Activated naive CD4-positive, alpha-beta T cell treated with anti-CD3 and anti-CD28 coated beads, Interleukin-2, amount 50 U/mL, for 16 hours (primary cell): ENCODE results near the gene FEM1B.

Source experiments
- DNase-seq: peaks from one replicate; pipeline ENCODE4 v3.0.0-alpha.2; 2020

Gene FEM1B

DNA sequence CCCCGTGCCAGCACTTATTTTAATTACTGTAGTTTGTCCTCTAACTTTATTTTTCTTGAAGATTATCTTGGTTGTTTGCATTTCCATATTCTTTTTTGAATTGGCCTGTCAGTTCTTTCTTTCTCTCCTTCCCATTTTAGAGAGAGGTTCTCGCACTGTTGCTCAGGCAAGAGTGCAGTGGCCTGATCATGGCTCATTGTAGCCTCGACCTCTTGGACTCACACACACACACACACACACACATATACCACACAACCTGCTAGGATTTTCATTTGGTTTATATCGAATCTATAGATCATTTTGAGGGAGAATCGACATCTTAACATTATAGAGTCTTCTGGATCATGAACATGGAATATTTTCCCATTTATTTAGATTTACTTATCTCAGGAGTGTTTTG is 8.7 kb downstream of the FEM1B start:
- no peak for DNase-seq

DNA sequence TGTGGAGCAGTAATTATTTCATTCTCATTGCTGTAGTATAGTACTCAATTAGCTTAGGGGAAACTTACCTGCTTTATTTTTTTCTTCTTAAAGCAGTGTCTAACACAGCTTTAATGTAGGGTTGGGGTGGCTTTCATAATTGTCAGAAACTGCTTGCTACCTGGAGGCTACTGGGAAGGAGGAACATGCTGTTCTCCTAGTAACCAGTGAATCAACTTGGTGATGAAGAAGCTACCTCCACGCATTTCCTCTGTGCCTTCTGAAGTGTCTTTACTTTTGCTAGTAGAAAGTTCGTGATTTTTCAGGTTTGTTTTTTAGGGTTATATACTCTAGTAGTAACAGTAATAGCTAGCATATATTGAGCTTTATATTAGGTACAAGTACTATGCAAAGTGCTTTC is 11.5 kb downstream of the FEM1B start:
- DNase-seq = no peak

DNA sequence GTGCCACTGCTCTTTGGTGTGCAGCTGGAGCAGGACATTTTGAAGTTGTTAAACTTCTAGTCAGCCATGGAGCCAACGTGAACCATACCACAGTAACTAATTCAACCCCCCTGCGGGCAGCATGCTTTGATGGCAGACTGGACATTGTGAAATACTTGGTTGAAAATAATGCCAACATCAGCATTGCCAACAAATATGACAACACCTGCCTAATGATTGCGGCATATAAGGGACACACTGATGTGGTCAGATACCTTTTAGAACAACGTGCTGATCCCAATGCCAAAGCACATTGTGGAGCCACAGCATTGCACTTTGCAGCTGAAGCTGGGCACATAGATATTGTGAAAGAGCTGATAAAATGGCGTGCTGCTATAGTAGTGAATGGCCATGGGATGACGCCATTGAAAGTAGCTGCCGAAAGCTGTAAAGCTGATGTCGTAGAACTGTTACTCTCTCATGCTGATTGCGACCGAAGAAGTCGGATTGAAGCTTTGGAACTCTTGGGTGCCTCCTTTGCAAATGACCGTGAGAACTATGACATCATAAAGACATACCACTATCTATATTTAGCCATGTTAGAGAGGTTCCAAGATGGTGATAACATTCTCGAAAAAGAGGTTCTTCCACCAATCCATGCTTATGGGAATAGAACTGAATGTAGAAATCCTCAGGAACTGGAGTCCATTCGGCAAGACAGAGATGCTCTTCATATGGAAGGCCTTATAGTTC is 12.2 kb downstream of the FEM1B start:
- no peak for DNase-seq

DNA sequence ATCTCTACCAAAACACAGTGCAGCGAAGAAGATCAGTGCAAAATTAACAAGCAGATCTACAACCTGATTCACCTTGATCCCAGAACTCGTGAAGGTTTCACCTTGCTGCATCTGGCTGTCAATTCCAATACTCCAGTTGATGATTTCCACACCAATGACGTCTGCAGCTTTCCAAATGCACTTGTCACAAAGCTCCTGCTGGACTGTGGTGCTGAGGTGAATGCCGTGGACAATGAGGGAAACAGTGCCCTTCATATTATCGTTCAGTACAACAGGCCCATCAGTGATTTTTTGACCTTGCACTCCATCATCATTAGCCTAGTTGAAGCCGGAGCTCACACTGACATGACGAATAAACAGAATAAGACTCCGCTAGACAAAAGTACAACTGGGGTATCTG is 13.2 kb downstream of the FEM1B start:
- DNase-seq = no peak

DNA sequence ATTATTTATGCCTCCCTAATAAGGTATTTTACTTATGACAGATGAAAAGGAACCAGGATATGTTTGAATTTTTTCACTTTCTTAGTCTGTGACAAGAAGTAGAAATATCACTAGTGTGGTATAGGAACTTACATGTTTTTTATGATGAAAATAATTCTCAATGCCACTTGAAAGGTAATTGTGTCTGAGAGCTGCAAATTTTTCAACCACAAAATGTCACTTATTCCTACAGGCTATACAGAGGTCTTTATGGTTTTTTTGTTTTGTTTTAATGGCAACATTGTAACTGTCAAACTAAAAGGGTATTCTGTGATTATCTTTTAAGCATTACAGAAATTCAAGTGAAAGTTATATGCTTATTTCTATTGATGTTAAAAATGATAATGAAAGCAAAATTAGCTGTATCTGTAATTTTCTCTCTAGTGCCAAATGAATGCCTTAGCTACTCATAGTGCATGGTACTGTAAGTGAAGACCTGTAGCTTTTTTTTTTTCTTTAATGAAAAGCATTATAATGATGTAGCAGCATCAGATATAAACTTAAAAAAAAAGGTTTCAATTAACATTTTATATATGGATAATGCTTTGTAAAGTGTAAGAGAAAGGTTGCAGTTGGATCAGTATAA is 14.7 kb downstream of the FEM1B start:
- DNase-seq = no peak

DNA sequence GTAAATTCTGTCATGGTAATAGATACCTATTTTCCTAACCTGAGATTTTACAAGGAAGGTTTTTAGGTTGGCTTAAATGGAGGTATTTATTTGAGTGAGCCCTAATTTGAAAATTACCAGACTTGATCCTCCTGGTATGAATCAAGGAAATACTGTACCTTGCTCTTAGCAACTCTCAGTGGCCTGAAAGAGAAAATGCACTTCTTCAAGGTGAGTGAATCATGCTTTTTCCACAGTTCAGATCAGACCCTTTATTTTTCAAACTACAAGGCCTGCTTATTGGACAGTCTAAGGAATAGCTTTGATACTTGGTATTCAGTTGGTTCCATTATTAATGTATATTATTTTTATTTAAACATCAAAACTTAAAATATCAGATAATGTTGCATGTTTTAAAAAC is 15.4 kb downstream of the FEM1B start:
- DNase-seq = no peak

DNA sequence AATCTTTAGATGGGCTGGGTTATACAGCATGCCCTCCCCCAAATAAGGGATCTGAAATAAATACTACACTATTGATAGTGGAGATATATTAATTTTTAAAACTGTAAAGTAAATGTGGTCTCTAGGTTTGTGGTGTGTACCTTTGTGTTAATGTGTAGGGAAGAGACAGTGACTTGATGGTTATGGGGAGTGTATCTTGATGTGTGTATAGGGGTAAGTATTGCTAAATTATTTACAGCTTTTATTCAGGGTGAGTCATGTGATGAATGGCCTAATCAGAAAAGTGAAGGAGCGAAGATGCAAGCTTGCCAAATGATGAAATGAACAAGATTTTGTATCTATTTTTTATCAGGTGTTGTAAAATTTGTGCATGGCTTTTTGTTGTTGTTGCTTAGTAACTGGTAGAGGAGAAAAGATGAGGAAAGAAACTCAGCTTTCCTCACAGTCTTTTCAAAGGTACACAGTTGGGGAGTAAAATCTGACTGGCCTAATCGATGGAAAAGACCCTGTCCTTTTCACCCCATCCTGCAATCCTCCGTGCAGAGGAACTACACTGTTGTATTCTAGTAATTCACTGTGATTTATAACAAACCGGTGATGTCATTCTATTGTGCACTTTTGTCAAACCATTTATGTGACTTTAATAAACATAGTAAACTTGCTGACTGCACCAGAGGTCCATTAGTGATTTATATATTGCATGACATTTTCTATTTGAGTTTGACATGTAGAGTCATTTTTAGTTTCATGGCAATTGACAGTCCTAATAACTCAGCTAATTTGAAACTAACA is 17.7 kb downstream of the FEM1B start:
- no peak for DNase-seq

DNA sequence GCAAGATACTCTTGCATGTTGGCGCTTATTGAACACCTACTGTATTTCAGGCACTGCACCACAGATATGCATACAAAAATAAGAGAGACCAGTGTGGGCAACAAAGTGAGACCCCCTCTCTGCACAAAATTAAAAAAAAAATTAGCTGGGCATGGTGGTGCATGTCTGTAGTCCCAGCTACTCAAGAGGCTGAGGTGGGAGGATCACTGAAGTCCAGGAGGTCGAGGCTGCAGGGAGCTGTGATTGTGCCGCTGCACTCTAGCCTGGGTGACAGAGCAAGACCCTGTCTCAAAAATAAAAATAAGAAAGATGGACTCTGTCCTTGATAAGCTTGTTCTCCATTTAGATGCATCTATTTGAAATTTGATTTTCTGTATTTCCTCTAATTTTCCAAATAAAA is 20.8 kb downstream of the FEM1B start:
- no peak for DNase-seq

DNA sequence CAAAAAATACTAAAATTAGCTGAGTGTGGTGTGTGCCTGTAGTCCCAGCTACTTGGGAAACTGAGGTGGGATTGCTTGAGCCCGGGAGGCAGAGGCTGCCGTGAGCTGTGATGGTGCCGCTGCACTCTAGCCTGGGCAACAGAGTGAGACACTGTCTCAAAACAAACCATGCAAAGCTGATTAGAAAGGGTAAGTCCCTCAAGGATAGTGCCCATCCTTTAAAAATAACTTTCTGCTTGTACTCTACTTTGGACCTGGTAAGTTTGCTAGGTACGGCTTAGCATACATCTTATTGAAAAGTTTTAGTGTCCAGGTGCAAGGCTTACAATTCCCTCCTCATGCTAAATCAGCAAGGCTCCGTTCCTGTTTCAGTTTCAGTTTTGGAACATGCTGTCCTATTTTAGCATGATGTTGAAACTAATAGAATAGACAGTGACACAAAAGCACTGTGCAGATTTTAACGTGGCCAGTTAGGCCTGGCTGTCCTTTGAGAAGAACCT is 21.4 kb downstream of the FEM1B start:
- DNase-seq = no peak

DNA sequence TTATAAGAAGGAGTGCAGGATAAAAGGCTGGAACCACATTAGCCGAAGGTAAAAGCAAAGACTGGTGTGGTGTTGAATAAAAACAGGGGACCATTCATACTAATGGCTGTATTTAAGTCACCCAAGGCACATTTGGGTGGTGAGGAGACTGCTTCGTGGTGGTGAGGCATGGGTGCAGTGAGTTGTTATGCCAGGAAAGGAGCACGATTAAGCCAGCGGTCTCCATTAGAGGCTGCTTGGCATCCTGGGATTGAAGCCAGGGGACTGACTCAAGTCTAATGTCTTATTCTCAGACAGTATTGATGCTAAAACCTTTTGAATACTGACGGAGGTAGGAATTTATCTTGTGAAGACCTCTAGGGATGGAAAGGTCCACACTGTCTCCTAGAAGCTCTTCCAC is 21.9 kb downstream of the FEM1B start:
- DNase-seq = no peak

DNA sequence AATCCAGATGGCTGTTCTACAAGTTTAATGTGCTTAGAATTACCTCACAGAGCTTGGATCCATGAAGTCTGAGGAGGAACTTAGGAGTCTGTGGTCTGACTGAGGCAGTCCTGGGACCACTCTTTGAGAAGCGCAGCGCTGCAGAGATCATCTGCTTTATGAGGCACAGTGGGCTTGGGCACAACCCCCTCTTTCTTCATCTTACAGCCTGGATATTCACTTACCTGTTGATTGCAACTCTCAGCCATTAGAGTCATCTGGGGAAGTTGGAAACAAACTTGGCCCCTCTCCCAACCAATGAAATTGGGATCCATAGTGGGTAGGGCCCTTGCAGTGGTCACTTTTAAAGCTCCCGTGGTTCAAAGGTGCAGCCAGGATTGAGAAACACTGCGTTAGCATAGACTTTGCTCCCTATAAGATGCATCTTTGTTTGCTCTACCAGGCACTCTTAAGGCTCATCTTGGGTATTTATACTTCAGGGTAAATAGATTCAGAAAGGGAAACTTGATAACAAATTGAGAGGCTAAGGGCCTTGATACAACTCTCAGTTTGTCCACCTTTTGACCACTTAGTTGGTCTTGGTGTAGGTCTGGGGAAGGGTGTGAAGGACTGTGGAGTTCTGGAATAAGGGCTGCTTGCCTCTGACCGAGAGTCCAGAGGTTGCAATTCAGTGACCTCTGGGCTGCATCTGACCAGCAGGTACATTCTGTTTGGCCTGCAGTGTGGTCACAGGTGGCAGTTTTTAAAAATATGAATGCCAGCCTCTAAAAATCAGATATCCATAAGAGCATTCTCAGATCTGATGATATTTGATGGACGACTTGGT is 22.8 kb downstream of the FEM1B start:
- no peak for DNase-seq

DNA sequence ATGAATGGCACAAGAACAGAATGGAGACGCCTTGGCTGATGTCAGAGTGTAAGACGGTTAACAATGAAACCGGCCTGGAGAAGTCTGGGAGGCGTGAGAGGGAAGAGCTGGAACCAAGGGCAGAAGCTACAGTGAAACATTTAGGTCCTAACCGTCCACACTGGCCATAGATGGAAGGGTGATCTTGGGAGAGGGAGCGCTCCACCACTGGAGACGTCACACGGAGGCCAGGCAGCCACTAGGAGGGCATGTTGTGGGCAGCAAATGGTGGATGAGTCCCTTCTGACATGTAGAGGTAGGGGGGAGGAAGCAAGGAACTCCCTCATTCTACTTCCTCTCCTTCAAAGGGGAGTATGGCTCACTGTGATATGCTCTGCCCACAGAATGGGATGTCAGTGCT is 23.8 kb downstream of the FEM1B start:
- DNase-seq = no peak

DNA sequence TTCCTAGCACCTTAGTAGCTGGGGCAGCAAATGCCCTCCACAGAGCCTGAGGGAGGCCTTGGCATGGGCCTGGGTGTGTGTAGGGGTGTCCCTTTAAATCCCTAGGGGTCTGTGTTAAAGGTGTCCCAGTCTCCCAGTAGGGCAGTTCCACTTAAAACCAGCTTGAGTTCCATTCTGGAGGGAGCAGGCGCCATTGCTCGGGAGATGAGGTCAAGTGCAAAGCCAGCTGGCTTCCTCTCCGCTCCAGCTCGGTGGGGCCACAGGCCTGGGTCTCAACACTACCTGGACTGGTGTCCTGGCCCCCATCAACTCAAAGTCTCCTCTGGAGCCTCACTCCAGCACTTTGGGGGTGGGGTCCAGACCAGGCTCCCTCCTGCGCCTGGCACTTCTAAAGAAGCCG is 25.2 kb downstream of the FEM1B start:
- DNase-seq = no peak

DNA sequence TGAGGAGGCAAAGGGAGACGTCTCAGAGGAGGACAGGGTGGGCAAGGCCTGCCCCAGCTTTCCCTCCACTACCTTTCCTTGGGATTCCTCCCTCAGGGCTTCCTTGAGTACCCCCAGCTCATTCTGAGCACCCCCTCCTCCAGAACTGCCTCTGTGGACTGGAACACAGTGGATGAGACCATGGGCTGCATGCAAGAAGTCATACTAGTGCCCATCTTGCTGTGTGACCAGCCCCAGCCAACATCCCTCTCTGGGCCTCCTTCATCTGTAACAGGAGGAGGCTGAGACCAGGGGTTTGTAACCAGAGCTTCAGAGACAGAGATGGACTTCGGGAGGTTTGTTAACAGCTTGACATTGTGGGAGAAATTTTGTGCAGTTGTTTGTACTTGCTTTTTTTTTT is 25.6 kb downstream of the FEM1B start:
- no peak for DNase-seq

DNA sequence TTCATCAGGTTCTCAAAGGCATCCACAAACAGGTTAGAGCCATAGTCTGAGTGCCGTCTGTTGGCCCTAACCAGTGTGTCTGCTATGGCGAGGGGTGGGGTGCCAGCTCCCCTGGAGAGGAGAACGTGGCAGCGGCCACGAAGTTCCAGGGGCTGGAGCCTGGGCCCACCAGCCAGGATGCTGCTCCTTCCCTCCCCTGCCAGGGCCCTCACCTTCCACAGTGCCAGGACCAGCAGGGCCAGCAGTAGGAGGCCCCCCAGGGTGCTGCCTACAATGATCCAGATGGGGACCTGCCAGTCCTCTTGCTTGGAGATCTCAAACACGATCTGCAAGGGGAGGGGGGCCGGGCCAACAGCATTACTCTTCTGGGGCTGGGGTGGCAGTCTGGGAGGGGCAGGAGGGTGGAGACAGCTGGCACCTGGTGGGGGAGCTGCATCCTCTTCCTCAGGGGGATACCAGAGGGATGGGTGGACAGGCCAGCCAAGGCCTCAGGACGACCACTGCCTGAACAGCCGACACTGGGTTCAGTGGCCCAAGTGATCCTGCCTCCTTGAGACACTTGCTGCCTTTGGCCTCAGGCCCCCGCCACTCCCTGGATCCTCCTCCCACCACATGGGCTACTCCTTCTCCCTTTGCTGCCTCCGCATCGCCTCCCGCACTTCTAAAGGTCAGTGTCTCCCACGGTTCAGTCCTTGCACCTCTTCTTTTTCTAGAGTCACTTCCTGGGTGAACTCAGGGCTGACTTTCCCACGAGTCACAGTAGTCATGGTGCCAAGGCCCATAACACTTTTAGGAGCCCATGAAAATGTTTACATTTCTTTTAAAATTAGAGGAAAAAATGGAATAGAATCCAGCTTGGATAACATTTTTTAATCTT is 26.3 kb downstream of the FEM1B start:
- DNase-seq = no peak

DNA sequence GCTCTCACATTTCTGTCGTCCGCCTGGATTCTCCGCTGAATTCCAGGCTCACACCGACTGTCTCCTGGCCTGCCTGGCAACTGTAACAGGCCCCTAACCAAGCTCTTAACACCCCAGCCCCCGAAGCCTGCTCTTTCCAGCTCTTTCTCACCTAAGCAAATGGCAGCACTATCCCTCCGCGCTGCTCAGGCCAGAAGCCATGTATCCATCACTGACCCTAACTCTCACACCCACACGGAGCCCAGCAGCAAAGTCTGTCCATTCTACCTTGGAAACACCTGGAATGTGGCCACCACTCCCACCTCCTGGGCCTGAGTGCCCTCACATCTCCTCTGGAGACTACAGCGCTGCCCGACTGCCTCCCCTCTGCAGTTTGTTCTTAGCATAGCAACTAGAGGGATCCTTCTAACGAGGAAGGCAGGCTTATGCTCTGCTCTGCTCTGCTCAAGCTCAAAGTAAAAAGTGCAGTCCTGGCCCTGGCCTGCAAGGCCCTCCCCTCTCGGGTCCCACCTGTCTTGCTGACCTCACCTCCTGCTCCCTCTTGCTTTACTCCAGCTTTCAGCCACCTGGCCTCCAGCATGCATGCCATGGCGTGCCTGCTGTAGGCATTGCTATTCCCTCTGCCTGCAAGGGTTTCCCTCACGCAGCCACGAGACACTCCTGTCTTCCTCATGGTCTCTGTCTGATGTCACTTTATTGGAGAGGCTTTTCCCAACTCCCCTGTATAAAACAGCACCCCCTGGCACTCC is 27.2 kb downstream of the FEM1B start:
- no peak for DNase-seq

DNA sequence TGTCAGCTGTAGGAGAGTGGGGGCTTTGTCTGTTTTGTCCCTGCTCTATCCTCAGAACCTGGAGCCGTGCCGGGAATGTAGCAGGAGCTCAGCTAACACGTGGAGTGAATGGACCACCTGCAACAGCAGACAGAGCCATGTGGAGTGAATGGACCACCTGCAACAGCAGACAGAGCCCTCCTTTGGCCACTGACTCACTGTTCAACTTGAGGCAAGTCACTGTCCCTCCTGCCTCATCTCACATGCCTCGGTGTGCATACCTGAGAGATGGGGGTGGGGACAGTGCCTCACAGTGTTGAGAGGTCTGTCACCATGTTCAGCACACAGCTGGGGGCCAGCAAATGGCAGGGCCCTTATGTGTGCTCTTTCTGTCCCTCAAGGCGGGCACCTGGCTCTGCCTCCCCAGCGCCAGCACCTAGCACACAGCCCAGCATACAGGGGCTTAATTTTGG is 27.9 kb downstream of the FEM1B start:
- no peak for DNase-seq

DNA sequence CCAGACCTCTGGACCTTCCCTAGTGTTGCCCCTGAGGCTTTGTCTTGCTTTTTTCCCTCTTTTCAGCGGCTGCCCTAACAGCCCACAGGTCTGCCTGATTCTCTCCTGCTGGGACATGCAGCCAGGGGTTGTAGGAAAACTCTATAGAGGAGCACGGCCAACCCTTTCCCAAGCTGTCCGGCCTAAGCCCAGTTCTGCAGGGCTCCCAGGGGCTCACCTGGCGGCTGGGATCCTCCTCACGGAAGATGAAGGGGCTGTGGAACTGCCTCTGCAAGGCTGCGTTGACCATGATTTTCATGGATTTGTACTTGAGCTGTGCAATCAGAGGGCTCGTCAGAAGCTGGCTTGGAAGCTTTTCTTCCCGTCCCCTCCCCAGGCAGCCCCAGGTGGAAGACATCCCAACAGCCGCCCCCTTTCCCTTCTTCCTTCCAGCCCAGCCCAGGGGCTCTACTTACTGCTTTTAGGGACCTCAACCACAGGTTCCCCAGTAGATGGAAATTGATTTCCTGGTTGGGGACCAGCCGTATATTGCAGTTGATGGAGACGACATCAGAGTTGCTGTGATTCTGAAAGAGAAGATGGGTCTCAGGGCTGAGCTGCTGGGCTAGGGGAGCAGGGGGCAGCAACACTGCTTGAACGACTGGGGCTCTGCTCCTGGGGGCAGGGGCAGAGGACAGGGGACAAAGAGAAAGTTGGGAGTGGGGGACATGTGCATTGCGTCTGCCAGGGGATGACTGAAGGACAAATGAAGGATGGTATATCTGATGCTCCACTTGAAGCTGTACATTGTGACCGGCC is 29.8 kb downstream of the FEM1B start:
- no peak for DNase-seq

DNA sequence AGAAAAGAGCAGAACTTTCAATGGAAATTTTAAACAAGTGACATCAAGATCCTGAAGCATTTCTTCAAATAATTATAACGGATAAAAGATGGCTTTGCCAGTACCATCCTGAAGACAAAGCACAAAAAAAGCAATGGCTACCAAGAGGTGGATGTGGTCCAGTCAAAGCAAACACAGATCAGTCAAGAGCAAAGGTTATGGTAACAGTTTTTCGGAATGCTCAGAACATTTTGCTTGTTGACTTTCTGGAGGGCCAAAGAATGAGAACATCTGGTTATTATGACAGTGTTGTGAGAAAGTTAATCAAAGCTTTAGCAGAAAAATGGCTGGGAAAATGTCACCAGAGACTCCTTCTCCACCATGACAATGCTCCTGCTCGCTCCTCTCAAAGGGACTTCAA is 31.5 kb downstream of the FEM1B start:
- DNase-seq = no peak

DNA sequence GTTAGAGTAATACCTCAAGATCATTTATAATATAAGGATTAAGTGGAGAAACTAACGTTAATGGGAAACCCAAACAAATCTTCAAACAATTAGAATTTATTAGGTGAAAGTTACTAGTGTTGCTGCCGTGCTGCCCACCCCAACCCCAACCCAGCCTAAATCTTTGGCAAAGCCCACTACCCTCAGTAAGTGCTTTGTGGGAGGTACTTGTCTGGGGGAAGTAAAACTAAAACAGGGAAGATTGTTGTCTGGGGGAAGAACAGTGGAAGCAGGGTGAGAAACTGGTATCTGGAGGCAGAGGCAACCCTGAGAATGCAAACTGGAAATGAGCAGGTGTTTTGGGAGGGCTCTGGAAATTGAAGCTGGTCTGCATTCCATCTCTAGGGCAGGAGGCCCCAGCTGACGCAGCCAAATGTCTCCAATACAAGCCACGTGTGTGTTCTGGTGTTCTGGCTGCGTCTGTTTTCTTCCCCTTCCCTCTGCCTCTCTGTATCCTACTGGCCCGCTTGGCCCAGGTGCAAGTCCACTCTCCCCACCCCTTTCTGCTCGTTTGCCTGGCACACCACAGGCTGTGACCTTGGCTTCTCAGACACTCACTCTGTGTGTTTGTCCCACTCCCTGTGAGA is 32.7 kb downstream of the FEM1B start:
- DNase-seq = no peak
